Choroid plexus epithelial cell (primary cell): ENCODE results near the gene ELOA2.
"Not testable (repeated sequence)": the region's sequence is repeated elsewhere in the genome, so short reads cannot be mapped to it uniquely, and the experiment has no call there.

ENCODE experiments used
- DNase-seq: peaks from one replicate; pipeline ENCODE4 v3.0.0-alpha.2; 2010; ENCODE audit warnings: low read depth
- H3K4me3 ChIP-seq: 2 replicates; pipeline ENCODE4 v1.5.1; 2011; ENCODE audit warnings: low read depth, mild to moderate bottlenecking, control low read depth, low read length, moderate library complexity
- CTCF ChIP-seq: conservative IDR thresholded peaks from 2 replicates; pipeline ENCODE4 v1.5.1; 2011; ENCODE audit warnings: low read depth, mild to moderate bottlenecking, control low read depth, inconsistent platforms, low read length, moderate library complexity

The ELOA2 gene

DNA sequence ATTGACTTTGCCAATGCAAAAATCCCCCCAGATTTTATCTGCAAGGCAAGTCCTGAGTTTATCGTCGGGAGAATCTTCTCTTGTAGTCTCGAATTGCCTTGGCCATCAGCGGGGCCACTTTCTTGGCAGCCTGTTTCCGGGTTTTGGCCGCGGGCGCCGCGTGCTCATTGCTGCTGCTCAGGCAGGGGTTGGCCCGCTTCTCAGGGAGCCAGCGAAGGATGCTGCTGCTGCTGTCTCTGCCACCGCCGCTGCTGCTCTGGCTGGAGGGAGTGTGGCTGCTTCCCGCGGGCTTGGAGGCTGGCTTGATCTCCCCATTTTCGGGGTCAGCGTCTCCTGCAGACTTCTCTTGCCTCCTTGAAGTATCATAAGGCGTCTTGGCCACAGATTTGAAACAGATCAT is 2.5 kb downstream of the ELOA2 start:
- no peak for TF ChIP-seq CTCF
- DNase-seq, result no peak
- H3K4me3 ChIP-seq, result no peak overlapping the region

- DNase-seq, H3K4me3 ChIP-seq: not testable (repeated sequence)
These were observed 4.5 kb downstream of the ELOA2 start for GRCh38 chr18:47030887-47031286.

DNA sequence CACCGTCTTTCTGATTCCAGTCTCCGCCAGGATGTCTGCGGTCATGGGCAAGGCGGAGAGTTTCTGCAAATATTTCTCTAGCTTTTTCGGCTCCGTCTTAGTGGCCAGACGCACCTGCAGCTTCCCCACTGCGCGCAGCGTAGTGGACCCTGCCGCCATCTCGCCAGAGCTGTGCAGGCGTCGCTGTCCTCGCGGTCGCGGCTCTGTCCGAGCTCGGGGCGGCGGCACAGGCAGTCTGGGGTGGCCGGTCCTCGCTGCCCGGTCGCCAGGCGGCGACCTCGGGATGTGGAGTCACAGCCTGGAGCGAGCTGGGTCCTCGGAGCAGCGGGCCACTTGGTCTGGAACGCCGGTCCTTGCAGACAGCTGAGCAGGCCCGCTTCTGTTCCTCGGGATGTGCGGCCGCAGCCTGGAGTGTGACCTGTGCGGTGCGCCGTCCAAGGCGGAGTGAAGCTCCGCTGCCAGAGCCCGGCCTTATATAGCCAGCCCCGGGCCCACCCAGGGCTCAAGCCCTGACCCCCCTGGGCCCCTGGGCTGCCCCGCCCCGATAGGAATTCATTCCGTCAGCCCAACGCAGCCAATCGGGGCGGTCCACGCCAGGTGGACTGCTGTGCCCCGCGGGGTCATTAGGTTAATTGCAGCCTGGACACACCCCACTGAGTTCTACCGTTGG is 5.6 kb downstream of the ELOA2 start:
- not testable (repeated sequence) for H3K4me3 ChIP-seq, DNase-seq

DNA sequence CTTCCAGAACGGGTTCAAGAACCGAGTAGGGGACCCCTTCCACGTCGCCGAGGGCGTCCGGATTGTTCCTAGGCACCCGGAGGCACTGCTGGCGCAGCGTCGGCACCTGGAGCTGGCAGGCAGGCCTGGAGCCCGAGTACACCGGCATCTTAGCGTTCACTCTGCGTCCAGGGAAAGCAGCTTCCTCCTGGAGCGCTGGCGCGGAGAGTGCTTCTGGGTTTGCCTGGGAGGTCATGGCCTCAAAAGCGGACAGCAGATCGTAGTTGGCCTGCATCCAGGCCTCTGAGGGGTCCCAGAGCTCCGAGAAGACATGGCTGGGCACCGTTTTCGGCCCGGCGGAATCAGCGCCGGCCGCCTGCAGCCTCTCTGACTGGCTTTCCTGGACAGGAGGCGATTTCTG is 6.7 kb downstream of the ELOA2 start:
- not testable (repeated sequence) for H3K4me3 ChIP-seq, DNase-seq

DNA sequence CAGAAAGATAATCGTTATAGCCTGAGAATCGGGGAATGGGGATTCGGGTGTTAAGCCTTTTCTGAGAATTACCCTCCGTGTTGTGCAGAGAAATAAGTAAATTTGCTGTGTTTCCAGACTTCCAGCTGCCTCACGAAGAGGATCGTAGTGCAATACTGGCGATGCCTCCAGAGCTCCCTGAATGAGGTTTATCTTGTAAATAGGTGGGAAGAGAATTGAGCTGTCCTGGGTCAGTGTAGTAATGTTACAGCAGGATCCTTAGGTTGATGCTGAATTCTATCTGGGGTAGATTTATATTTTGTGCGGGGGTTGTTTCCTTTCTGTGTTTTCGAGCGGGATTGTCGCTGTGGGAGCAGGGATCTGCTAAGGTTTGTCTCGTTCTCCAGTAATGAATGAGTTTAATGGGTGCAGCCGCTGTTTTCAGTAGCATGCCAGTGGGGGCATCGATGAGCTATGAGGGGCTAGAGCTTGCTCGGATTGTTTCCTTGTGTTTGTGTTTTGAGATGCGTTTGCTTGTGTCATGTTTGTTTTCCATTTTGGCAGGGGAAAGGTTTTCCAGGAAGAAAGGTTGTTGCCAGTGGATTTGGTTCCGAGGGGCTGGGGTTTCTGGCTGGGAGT is 9.8 kb downstream of the ELOA2 start:
- H3K4me3 ChIP-seq, DNase-seq: not testable (repeated sequence)

GRCh38 chr18:47023769-47024465 is 11.5 kb downstream of the ELOA2 start:
- not testable (repeated sequence) for H3K4me3 ChIP-seq, DNase-seq

- DNase-seq, H3K4me3 ChIP-seq: not testable (repeated sequence)
These were observed 12.6 kb downstream of the ELOA2 start for GRCh38 chr18:47022821-47023220.

DNA sequence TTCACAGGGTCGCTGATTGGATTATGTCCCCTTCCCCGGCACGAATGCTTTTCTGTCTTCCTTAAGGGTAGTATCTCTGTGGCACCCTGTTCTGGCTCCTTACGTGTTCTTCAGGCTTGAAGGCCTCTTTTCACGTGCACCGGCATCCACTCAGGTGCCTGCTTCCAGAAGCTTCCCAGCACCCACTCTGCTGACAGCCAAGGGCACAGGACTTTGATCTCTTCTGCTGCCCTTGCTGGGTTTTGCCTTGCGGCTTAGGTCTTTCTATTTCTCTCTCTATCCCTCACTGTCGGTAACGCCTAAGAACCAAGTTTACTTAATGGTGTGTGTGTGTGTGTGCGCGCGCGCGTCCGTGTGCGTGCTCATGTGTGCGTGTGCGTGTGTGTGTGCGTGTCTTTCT is 14.7 kb downstream of the ELOA2 start:
- not testable (repeated sequence) for H3K4me3 ChIP-seq, DNase-seq

- H3K4me3 ChIP-seq, result not testable (repeated sequence)
These were observed 15.6 kb downstream of the ELOA2 start for GRCh38 chr18:47019870-47020269.

More at GRCh38 chr18:47019870-47020269, 15.6 kb downstream of the ELOA2 start:
- not testable (repeated sequence) for DNase-seq
